Measurements from ENCODE around the gene CAMK2D.

The CAMK2D gene

GRCh38 chr4:113524505-113525186, 236.9 kb downstream of the CAMK2D start:
- DNase-seq (ENCODE audit: low read depth, low spot score): no peak

GRCh38 chr4:113524096-113524495, 237.4 kb downstream of the CAMK2D start:
- DNase-seq (ENCODE audit: low read depth, low spot score): no peak

- no peak for DNase-seq (ENCODE audit: low read depth, low spot score)
Measured at GRCh38 chr4:113522433-113522832, 239.1 kb downstream of the CAMK2D start.

GRCh38 chr4:113513382-113513781, 248.2 kb downstream of the CAMK2D start:
- no peak for DNase-seq (ENCODE audit: low read depth, low spot score)

GRCh38 chr4:113512880-113513279, 248.7 kb downstream of the CAMK2D start:
- no peak for DNase-seq (ENCODE audit: low read depth, low spot score)

- no peak for DNase-seq (ENCODE audit: low read depth, low spot score)
Measured at GRCh38 chr4:113511944-113512343, 249.6 kb downstream of the CAMK2D start.

GRCh38 chr4:113509851-113510250, 251.7 kb downstream of the CAMK2D start:
- no peak for DNase-seq (ENCODE audit: low read depth, low spot score)

GRCh38 chr4:113505044-113505443, 256.5 kb downstream of the CAMK2D start:
- no peak for DNase-seq (ENCODE audit: low read depth, low spot score)

- DNase-seq (ENCODE audit: low read depth, low spot score): no peak
Measured at GRCh38 chr4:113504422-113504821, 257.1 kb downstream of the CAMK2D start.

GRCh38 chr4:113503691-113504090, 257.8 kb downstream of the CAMK2D start:
- DNase-seq (ENCODE audit: low read depth, low spot score): no peak

GRCh38 chr4:113502906-113503305, 258.6 kb downstream of the CAMK2D start:
- DNase-seq (ENCODE audit: low read depth, low spot score): no peak

GRCh38 chr4:113502476-113502875, 259.1 kb downstream of the CAMK2D start:
- no peak for DNase-seq (ENCODE audit: low read depth, low spot score)

- DNase-seq (ENCODE audit: low read depth, low spot score): no peak
Measured at GRCh38 chr4:113500424-113500823, 261.1 kb downstream of the CAMK2D start.

- no peak for DNase-seq (ENCODE audit: low read depth, low spot score)
Measured at GRCh38 chr4:113499696-113500095, 261.8 kb downstream of the CAMK2D start.

- DNase-seq (ENCODE audit: low read depth, low spot score): no peak
Measured at GRCh38 chr4:113499166-113499565, 262.4 kb downstream of the CAMK2D start.

- DNase-seq (ENCODE audit: low read depth, low spot score): no peak
Measured at GRCh38 chr4:113497154-113497884, 264.2 kb downstream of the CAMK2D start.

- DNase-seq (ENCODE audit: low read depth, low spot score): no peak
Measured at GRCh38 chr4:113496698-113497097, 264.8 kb downstream of the CAMK2D start.

- DNase-seq (ENCODE audit: low read depth, low spot score): no peak
Measured at GRCh38 chr4:113495790-113496189, 265.7 kb downstream of the CAMK2D start.

GRCh38 chr4:113483131-113483530, 278.4 kb downstream of the CAMK2D start:
- no peak for DNase-seq (ENCODE audit: low read depth, low spot score)

- no peak for DNase-seq (ENCODE audit: low read depth, low spot score)
Measured at GRCh38 chr4:113482325-113482724, 279.2 kb downstream of the CAMK2D start.

GRCh38 chr4:113481820-113482219, 279.7 kb downstream of the CAMK2D start:
- DNase-seq (ENCODE audit: low read depth, low spot score): no peak

- DNase-seq (ENCODE audit: low read depth, low spot score): no peak
Measured at GRCh38 chr4:113480109-113480508, 281.4 kb downstream of the CAMK2D start.

GRCh38 chr4:113478032-113478431, 283.5 kb downstream of the CAMK2D start:
- DNase-seq (ENCODE audit: low read depth, low spot score): no peak

Data from activated naive CD8-positive, alpha-beta T cell treated with anti-CD3 and anti-CD28 coated beads, Interleukin-2, amount 50 U/mL, for 16 hours (primary cell).